CD1c-positive myeloid dendritic cell (primary cell): Measurements from ENCODE around the gene CASP3.
"Not testable (repeated sequence)": the region's sequence is repeated elsewhere in the genome, so short reads cannot be mapped to it uniquely, and the experiment has no call there.

Experiments
- DNase-seq: peaks from one replicate; pipeline ENCODE4 v3.0.0-alpha.2; 2016; ENCODE audit errors: extremely low spot score

CASP3 gene

GRCh38 chr4:184664445-184665210 lies 15.4 kb upstream of the CASP3 start:
- no peak for DNase-seq

GRCh38 chr4:184662236-184662635 lies 13.0 kb upstream of the CASP3 start:
- DNase-seq: peak; percentile 16

GRCh38 chr4:184660978-184661377 lies 11.7 kb upstream of the CASP3 start:
- no peak for DNase-seq

- not testable (repeated sequence) for DNase-seq
Measured at GRCh38 chr4:184657820-184658219, 8.6 kb upstream of the CASP3 start.

- peak; percentile 12 for DNase-seq
Measured at GRCh38 chr4:184657144-184657543, 7.9 kb upstream of the CASP3 start.

- DNase-seq: peak; percentile 8
Measured at GRCh38 chr4:184655889-184656869, 6.9 kb upstream of the CASP3 start.

GRCh38 chr4:184653650-184654049 lies 4.4 kb upstream of the CASP3 start:
- no peak for DNase-seq

- not testable (repeated sequence) for DNase-seq
Measured at GRCh38 chr4:184652681-184653080, 3.4 kb upstream of the CASP3 start.

- DNase-seq: no peak
Measured at GRCh38 chr4:184651899-184652298, 2.7 kb upstream of the CASP3 start.

- peak; percentile 32 for DNase-seq
Measured at GRCh38 chr4:184649971-184650855, 966 bp upstream of the CASP3 start.

- DNase-seq: peak; percentile 62
Measured at GRCh38 chr4:184648313-184649025, 778 bp downstream of the CASP3 start.

GRCh38 chr4:184648054-184648312 lies 1.3 kb downstream of the CASP3 start:
- DNase-seq: no peak

GRCh38 chr4:184647266-184648053 lies 1.8 kb downstream of the CASP3 start:
- DNase-seq: no peak

GRCh38 chr4:184645904-184646610 lies 3.2 kb downstream of the CASP3 start:
- no peak for DNase-seq

GRCh38 chr4:184644553-184645307 lies 4.5 kb downstream of the CASP3 start:
- no peak for DNase-seq

GRCh38 chr4:184643731-184644130 lies 5.5 kb downstream of the CASP3 start:
- DNase-seq: no peak

GRCh38 chr4:184641451-184641850 lies 7.8 kb downstream of the CASP3 start:
- no peak for DNase-seq

- DNase-seq: no peak
Measured at GRCh38 chr4:184641022-184641421, 8.2 kb downstream of the CASP3 start.

GRCh38 chr4:184636897-184637296 lies 12.3 kb downstream of the CASP3 start:
- no peak for DNase-seq
